ENCODE data around the gene MACROD2.
"Not testable (repeated sequence)": the region's sequence is repeated elsewhere in the genome, so short reads cannot be mapped to it uniquely, and the experiment has no call there.

Gene MACROD2

DNA sequence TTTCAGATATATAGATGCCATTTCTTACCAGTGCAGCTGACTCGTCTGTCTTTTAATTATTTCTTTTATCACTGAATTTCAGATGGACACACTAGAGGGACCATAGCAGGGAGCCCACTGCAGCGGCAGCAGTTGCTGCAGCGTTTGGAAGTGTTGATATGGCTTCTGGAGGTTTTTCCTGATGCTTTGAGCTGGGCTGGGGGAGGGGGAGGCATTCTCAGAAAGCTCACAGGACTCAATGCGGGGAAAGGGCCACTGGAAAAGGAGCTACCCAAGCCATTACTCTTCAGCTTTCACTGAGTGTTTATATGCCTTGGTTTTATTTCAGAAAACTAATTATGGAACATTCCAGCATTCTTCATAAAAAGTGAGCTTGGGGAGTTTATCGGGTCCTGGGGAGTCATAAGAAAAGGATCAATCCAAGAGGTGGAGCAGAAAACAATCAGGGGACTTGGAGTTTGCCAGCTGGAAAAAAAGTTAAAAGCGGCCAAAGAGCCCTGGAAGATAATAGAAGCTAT is 1082.5 kb downstream of the MACROD2 start:
- no peak for DNase-seq
- intact Hi-C loops (cut with DNase I) = no loop called here

GRCh38 chr20:15079594-15080340 is 1084.5 kb downstream of the MACROD2 start:
- no peak for DNase-seq
- intact Hi-C loops (cut with DNase I) = no loop called here

GRCh38 chr20:15081261-15081660 is 1085.9 kb downstream of the MACROD2 start:
- no peak for DNase-seq
- intact Hi-C loops (cut with DNase I) = no loop called here

- intact Hi-C loops (cut with DNase I) = no loop called here
- DNase-seq = no peak
Observed at GRCh38 chr20:15091421-15092037, 1096.2 kb downstream of the MACROD2 start.

DNA sequence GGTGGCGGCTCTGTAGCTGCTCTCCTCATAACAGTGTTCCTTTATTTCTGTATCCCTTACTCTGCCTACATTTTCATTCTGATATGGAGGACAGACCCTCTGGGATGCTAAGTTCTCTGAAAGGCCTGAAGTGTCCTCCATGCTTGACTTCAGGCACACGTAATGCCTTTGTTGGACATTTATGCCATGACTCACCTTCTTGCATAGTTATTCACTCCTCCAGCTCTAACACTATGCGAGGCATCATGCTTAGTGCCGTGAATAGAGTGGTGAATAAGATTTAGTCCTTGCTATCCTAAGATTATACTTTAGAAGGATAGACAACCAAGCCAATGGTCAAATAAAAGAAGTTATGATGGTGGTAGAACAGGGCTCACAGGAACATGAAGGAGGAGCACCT is 1103.0 kb downstream of the MACROD2 start:
- intact Hi-C loops (cut with DNase I) = no loop called here
- no peak for DNase-seq

DNA sequence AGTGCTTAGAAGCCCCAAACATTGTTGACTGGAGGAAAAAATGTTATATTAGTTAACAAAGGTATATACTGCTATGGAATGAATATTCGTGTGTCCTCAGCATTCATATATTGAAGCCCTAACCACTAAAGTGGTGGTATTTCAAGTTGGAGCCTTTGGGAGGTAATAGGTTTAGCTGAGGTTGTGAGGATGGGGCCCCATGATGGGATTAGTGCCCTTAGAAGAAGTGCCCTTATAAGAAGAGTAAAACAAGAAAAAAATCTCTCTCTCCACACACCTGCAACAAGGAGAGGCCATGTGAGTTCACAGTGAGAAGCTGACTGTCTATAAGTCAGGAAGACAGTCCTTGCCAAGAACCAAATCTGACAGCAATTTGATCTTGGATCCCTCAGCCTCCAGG is 1103.8 kb downstream of the MACROD2 start:
- intact Hi-C loops (cut with DNase I) = no loop called here
- no peak for DNase-seq

DNA sequence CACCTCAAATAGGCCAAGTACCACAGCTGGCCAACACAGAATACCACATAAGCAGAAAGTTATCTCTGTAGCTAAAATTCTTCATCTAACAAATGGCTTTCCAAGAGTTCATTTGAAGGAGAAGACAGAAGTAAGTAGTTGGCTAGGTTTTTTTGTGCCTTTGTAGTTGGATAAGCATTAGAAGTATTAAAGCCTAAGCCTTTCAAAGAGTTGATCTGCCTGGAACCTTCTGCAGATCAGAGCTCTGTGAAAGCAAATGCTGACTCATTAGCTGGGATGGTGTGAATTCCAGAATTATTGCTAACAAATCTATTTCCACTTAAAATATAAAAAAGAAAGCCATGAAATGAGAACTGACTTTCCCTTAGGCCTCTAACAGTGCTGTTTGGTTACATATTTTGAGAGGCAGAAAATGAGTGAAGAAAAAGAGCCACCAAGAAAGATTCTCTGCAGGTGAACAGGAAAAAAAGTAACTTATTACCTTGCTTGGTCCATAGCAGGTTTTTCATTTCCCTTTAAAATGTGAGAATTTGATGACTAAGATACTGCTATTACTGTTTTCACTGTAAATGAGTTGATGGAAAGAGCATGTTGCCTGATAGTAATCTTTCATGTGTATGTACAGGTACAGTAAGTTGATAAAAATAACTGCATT is 1105.3 kb downstream of the MACROD2 start:
- no peak for DNase-seq
- intact Hi-C loops (cut with DNase I) = no loop called here

GRCh38 chr20:15107931-15108330 is 1112.6 kb downstream of the MACROD2 start:
- intact Hi-C loops (cut with DNase I) = no loop called here
- DNase-seq = no peak

GRCh38 chr20:15109494-15109893 is 1114.2 kb downstream of the MACROD2 start:
- intact Hi-C loops (cut with DNase I) = no loop called here

DNA sequence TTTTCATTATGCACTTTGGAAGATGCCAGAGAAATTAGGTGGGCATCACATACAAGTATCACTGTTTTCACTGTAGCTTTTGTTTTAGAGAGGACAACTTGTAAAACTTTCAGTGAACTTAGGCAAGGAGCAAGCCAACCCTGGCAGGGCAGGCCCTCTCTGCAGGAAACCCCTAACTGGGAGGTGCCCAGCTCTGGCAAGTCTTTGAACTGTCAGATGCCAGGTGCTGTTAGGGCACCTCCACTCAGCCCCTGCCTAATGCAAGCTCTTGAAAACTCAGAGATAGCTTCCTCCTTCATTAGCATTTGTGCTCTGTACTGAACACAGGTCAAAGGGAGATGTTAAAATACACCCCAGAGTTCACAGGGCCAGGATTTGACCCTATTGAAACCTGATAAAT is 1116.3 kb downstream of the MACROD2 start:
- intact Hi-C loops (cut with DNase I) = no loop called here
- no peak for DNase-seq

More at GRCh38 chr20:15109494-15109893, 1114.2 kb downstream of the MACROD2 start:
- no peak for DNase-seq

DNA sequence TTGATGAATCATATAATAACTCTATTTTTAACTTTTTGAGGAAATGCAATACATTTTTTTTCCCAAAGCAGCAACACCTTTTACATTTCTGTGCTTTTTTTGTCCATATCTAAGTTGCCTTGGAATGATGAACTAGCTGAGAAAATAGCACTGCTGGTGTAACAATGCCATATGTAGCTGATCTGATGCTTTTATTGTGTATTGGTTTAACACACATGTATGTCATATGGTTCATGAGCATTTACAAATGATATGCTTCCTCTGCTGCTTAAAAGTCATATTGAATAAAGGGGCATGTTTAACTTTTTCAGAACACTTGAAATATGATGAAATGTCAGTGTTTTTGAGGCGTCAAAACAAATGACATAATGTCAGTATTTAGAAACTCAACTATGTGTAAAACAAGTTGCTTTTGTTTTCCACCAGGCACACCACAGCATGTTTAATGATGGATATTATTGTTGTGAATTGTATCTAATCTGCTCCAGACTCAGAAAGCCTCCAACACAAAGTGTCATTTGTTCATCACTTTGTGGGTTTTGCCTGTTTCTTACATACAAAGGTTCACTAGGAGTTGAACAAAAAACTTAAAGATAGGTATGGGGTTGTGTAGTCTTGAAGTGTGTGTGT is 1117.9 kb downstream of the MACROD2 start:
- no peak for DNase-seq
- intact Hi-C loops (cut with DNase I) = no loop called here

DNA sequence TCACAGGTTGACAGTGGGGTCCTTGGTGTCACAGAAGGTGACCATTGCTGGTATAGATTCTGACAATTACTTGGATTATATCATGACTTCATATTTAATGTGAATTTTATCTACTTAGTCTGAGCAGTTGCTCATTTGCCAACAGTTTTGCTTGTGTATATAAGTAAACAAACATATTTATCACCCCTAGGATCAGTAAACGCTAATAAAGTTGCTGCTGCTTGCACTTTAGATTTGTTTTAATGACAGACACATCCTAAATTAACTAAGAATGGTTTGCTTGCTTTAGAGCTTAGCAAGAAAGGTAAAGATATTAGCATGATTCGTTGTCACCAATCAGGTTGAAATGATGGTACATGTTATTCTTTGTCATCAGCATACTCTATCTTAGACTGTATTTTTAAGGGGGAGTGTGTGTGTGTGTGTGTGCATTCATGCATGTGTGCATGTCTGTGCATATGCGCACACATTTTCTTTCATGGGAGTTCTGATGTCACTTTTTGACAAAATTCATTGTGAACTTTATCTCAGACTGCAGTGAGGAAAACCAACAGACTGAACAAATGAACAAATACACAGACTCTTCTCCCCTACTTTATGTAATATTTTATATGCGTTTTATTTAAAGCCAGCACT is 1124.7 kb downstream of the MACROD2 start:
- no peak for DNase-seq
- intact Hi-C loops (cut with DNase I) = no loop called here

DNA sequence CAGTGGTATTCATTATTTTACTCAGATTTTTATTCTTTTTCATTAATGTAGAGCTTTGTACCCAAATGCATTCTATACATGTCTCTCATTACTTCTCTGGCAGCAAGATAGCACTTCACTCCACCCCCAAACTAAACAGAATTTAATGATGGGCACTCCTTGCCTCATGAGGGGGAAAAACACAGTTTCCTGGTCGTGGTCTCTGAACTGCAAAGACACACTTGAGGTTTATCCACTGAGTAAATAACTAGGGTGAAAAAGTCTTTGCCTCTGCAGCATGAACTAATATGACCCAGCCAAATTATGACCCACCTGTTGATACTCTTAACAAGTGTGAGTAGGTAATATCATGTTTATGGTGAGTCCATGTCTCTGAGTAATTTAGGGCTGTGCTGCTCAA is 1127.3 kb downstream of the MACROD2 start:
- intact Hi-C loops (cut with DNase I) = no loop called here

GRCh38 chr20:15131176-15131575 is 1135.9 kb downstream of the MACROD2 start:
- intact Hi-C loops (cut with DNase I) = no loop called here
- no peak for DNase-seq

More for the DNA sequence above, 1127.3 kb downstream of the MACROD2 start:
- DNase-seq = no peak

DNA sequence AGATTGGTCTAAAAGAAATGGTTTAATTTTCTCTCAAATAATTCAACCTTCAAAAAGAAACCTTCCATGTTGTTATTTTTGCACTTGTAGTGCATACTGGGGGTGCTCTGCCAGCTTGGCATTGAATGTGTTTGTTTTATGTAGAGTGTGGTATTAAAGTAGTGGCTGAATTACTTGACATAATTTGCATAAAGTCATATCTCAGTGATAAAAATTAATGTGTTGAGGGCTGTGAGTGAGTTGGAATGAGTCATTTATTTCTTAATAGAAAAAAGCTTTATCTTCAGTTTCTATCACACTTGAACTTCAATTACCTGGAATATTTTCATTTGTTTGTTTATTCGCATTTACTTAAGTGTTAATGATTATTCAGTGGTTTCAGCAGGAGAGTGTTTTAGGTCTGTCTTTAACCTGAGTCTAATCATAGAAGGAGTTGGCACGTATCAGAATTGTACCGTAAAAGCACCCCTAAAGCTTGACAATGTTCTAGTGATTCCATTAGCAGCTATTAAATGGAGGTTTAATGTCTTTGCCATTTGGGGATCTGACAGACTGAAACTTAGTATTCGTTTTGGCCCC is 1143.3 kb downstream of the MACROD2 start:
- no peak for DNase-seq
- intact Hi-C loops (cut with DNase I) = no loop called here

- intact Hi-C loops (cut with DNase I) = no loop called here
- no peak for DNase-seq
Observed at GRCh38 chr20:15139522-15139921, 1144.2 kb downstream of the MACROD2 start.

- DNase-seq = no peak
- intact Hi-C loops (cut with DNase I) = no loop called here
Observed at GRCh38 chr20:15140286-15140685, 1145.0 kb downstream of the MACROD2 start.

GRCh38 chr20:15140940-15141339 is 1145.6 kb downstream of the MACROD2 start:
- DNase-seq; intact Hi-C loops (cut with DNase I): not testable (repeated sequence)

- no peak for DNase-seq
- intact Hi-C loops (cut with DNase I) = no loop called here
Observed at GRCh38 chr20:15141861-15142260, 1146.5 kb downstream of the MACROD2 start.

All from head of caudate nucleus (tissue), 42 donors.